ENCODE measurements around the gene KLK8.

DNA sequence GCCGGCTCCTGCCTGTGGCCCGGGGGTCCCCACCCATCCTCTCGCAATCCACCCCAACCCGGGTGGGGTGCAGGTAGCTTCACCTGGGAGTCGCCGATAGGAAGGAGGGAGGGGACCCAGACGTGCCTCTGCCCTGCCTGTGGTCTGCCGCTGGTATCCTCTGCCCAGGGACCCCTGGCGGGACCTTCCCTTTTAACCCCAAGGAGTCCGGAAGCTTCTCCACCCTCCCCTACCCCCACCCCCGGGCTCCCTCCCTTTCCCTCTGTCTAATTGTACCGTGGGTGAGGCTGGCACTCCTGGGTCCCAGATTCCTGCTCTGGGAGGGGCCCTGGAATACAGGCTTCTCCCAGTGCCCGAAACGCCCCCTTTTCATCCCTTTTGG, 18.1 kb upstream of the KLK8 start, which contains the start of gene KLK10:
- TF ChIP-seq, protein P1, sequence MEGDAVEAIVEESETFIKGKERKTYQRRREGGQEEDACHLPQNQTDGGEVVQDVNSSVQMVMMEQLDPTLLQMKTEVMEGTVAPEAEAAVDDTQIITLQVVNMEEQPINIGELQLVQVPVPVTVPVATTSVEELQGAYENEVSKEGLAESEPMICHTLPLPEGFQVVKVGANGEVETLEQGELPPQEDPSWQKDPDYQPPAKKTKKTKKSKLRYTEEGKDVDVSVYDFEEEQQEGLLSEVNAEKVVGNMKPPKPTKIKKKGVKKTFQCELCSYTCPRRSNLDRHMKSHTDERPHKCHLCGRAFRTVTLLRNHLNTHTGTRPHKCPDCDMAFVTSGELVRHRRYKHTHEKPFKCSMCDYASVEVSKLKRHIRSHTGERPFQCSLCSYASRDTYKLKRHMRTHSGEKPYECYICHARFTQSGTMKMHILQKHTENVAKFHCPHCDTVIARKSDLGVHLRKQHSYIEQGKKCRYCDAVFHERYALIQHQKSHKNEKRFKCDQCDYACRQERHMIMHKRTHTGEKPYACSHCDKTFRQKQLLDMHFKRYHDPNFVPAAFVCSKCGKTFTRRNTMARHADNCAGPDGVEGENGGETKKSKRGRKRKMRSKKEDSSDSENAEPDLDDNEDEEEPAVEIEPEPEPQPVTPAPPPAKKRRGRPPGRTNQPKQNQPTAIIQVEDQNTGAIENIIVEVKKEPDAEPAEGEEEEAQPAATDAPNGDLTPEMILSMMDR (IDR thresholded peaks at IDR 0.05): no peak
- no peak for TF ChIP-seq EZH2 (IDR thresholded peaks at IDR 0.05; ENCODE audit: borderline replicate concordance, insufficient read depth, low read depth, low read length, poor library complexity, severe bottlenecking)
